ENCODE data around the gene KLRB1. TPM values are rescaled to one million over a fixed set of nuclear protein-coding genes. Genes with fewer than 3 reads are reported as not detected.
"Not testable (repeated sequence)": the region's sequence is repeated elsewhere in the genome, so short reads cannot be mapped to it uniquely, and the experiment has no call there.

Gene KLRB1
- total and polyA plus RNA-seq, 2 experiments from 2014 or later = not detected

DNA sequence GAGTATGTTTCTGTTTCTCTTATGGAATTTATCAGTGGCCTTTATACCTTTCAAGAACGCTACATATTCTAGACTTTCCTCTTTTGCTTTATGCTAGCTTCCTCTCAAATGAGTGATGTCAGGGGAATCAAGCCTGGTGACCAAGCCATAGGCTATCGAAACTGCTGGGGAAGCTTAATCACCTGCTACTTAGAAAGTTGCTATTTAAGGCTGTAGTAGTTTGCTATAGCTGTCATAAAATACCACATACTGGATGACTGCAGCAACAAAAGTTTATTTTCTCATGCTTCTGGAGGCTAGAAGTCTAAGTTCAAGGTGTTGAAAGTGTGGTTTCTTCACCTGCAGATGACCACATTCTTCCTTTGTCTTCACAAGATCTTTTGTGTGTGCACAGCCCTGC, 43.3 kb downstream of the KLRB1 start:
- H3K9me2 ChIP-seq (ENCODE audit: insufficient read depth); H3K4me1 ChIP-seq (ENCODE audit: insufficient read depth); H3K4me2 ChIP-seq (ENCODE audit: unreplicated experiment); H3K79me2 ChIP-seq (ENCODE audit: insufficient read depth); H3F3A ChIP-seq (ENCODE audit: insufficient read depth); H3K36me3 ChIP-seq (ENCODE audit: low read depth); DNase-seq; H3K27me3 ChIP-seq (replicated peaks; ENCODE audit: insufficient read depth); H2AFZ ChIP-seq; in situ Hi-C loops (cut with MboI); H3K27ac ChIP-seq; H3K9me3 ChIP-seq (ENCODE audit: low read depth); H4K20me1 ChIP-seq (ENCODE audit: insufficient read depth); H3K9ac ChIP-seq; H3K4me3 ChIP-seq: not testable (repeated sequence)
- WGBS, 2 experiments (ENCODE audit: low coverage in 1 of 2, low lambda C conversion rate in 2 of 2, missing lambda C conversion rate in 2 of 2) = 77 to 86% methylated on average over 2 of the region's 2 CpGs

DNA sequence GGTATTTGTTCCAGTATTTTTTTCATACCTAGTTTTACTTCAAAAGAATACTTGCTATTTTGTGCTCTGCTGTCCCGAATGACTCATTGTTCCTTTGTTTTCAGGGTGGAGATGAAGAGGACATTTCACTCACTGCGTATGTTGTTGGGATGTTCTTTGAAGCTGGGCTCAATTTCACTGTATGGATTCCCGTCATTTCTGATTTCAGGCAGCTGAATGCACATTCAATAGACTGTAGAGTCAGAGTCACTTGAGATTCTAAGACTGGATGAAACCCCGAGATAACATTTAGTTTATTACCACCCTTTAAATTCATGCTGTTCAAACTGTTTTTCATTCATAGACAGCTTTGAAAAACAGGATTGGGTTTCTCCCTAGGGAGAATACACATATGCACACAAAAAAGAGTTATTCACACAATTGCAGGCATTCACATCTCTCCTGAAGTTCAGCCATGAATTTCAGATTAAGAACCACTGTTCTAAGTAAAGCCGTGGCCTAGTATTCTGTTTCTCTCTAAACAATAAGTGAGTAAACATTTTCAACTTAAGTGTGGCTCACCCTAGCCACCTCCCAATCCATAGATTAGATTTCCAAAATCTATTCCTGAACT, 44.8 kb downstream of the KLRB1 start:
- H3K4me2 ChIP-seq (ENCODE audit: unreplicated experiment); H3K27ac ChIP-seq; H3K4me1 ChIP-seq (ENCODE audit: insufficient read depth); DNase-seq; H2AFZ ChIP-seq; H3K36me3 ChIP-seq (ENCODE audit: low read depth); H4K20me1 ChIP-seq (ENCODE audit: insufficient read depth); H3K4me3 ChIP-seq; H3K9me2 ChIP-seq (ENCODE audit: insufficient read depth); H3K79me2 ChIP-seq (ENCODE audit: insufficient read depth); in situ Hi-C loops (cut with MboI); H3K9ac ChIP-seq; H3F3A ChIP-seq (ENCODE audit: insufficient read depth); H3K27me3 ChIP-seq (replicated peaks; ENCODE audit: insufficient read depth); H3K9me3 ChIP-seq (ENCODE audit: low read depth): not testable (repeated sequence)
- WGBS, 2 experiments (ENCODE audit: low coverage in 1 of 2, low lambda C conversion rate in 2 of 2, missing lambda C conversion rate in 2 of 2) = 87 to 100% methylated on average over 1 to 3 of the region's 5 CpGs

DNA sequence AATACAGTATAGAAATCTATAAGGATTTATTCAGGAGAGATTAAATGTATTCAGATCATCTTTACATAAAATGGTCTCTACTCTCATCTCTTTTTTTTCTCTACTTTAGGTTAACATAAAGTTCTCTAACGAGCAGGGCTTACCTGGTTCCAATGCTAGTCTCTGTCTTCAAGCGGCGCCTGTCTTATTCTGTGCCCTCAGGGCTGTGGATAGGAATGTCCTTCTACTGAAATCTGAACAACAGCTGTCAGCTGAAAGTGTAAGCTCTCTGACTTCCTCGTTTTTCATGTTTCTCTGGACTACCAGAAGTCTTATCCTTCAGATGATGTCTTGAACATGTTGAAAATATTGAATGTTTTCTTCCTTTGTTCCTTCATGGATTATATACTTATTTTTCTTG, 62.2 kb downstream of the KLRB1 start:
- H3K36me3 ChIP-seq (ENCODE audit: low read depth); H3K9ac ChIP-seq; H3K4me3 ChIP-seq; H3K79me2 ChIP-seq (ENCODE audit: insufficient read depth); H3K4me1 ChIP-seq (ENCODE audit: insufficient read depth); H3K27ac ChIP-seq; in situ Hi-C loops (cut with MboI); H2AFZ ChIP-seq; H3F3A ChIP-seq (ENCODE audit: insufficient read depth); H3K9me2 ChIP-seq (ENCODE audit: insufficient read depth); H3K4me2 ChIP-seq (ENCODE audit: unreplicated experiment); H4K20me1 ChIP-seq (ENCODE audit: insufficient read depth); H3K9me3 ChIP-seq (ENCODE audit: low read depth); DNase-seq; H3K27me3 ChIP-seq (replicated peaks; ENCODE audit: insufficient read depth): not testable (repeated sequence)
- 39 to 52% methylated on average over 3 to 4 of the region's 4 CpGs for WGBS, 2 experiments (ENCODE audit: low coverage in 1 of 2, low lambda C conversion rate in 2 of 2, missing lambda C conversion rate in 2 of 2)

Small RNAs within 50 kb of the gene (small RNA-seq; reads per million reads assigned to genes)
- not detected for gene AC010186.4 (ENCODE audit: low read depth, low replicate concordance)
- not detected for gene RNU6-700P (ENCODE audit: low read depth, low replicate concordance)

Other genes with a start within 250 kb of the KLRB1 start
- 0.54 and 6.6 TPM in 2 replicates for gene CLEC2D, start 61.8 kb upstream of the KLRB1 start, total RNA-seq (2014; rRNA removed; shearing (Covaris generic))
- 1.1 and 2.8 TPM in 2 replicates for gene CLEC2D, start 61.8 kb upstream of the KLRB1 start, polyA plus RNA-seq (2016; fragmentation: Nextera tagmentation; extraction: Ambion mirVana)
- gene CLECL1, start 125.2 kb upstream of the KLRB1 start, total RNA-seq (2014; rRNA removed; shearing (Covaris generic)) = not detected in 2 replicates
- gene CLECL1, start 125.2 kb upstream of the KLRB1 start, polyA plus RNA-seq (2016; fragmentation: Nextera tagmentation; extraction: Ambion mirVana) = not detected in 2 replicates
- gene CD69, start 153.0 kb upstream of the KLRB1 start, total RNA-seq (2014; rRNA removed; shearing (Covaris generic)) = not detected in 2 replicates
- not detected in 2 replicates for gene CD69, start 153.0 kb upstream of the KLRB1 start, polyA plus RNA-seq (2016; fragmentation: Nextera tagmentation; extraction: Ambion mirVana)
- not detected in 2 replicates for gene KLRF1, start 219.6 kb upstream of the KLRB1 start, total RNA-seq (2014; rRNA removed; shearing (Covaris generic))
- gene KLRF1, start 219.6 kb upstream of the KLRB1 start, polyA plus RNA-seq (2016; fragmentation: Nextera tagmentation; extraction: Ambion mirVana) = not detected in 2 replicates